ENCODE data around the gene CDH4. TPM values are rescaled to one million over a fixed set of nuclear protein-coding genes. Genes with fewer than 3 reads are reported as not detected.

The CDH4 gene
- total RNA-seq, 1 donor from 2014 or later, result not detected

- ChIA-PET POLR2A (no interaction called here), CTCF (no interaction called here)
- H3K9me3 Mint-ChIP-seq, result no peaks in the 10 kb centered on the region
- H3K27me3 Mint-ChIP-seq, result no peaks in the 10 kb centered on the region
- TF ChIP-seq CTCF (IDR thresholded peaks at IDR 0.05), result no peak
- no peak for ATAC-seq (ENCODE audit: low read depth)
- no peak for DNase-seq
- H3K4me3 Mint-ChIP-seq, result no peak overlapping the region
- no peaks in the 10 kb centered on the region for H3K4me1 Mint-ChIP-seq
- H3K27ac Mint-ChIP-seq, result no peak overlapping the region
- H3K36me3 Mint-ChIP-seq (ENCODE audit: low read depth), result no peaks in the 10 kb centered on the region
- intact Hi-C loops (cut with micrococcal nuclease), result no loop called here
Measured at GRCh38 chr20:61426352-61426751, 174.3 kb downstream of the CDH4 start.

GRCh38 chr20:61429458-61430227 lies 177.6 kb downstream of the CDH4 start:
- ChIA-PET CTCF (no interaction called here), POLR2A (no interaction called here)
- no peak for DNase-seq
- Mint-ChIP-seq H3K4me1 (no peaks in the 10 kb centered on the region), H3K9me3 (no peaks in the 10 kb centered on the region), H3K36me3 (ENCODE audit: low read depth) (no peaks in the 10 kb centered on the region), H3K4me3 (no peak overlapping the region), H3K27me3 (no peaks in the 10 kb centered on the region), H3K27ac (no peak overlapping the region)
- TF ChIP-seq CTCF (IDR thresholded peaks at IDR 0.05), result no peak
- intact Hi-C loops (cut with micrococcal nuclease), result no loop called here
- ATAC-seq (ENCODE audit: low read depth), result no peak

- no peaks in the 10 kb centered on the region for H3K27me3 Mint-ChIP-seq
- TF ChIP-seq CTCF (IDR thresholded peaks at IDR 0.05), result no peak
Measured at GRCh38 chr20:61430228-61430624, 178.2 kb downstream of the CDH4 start.

GRCh38 chr20:61433176-61433575 lies 181.1 kb downstream of the CDH4 start:
- ATAC-seq (ENCODE audit: low read depth) (no peak), DNase-seq (no peak)
- ChIA-PET POLR2A (no interaction called here), CTCF (no interaction called here)
- Mint-ChIP-seq H3K9me3 (peaks cover 2% of the 10 kb centered on the region), H3K4me3 (no peak overlapping the region), H3K27me3 (no peaks in the 10 kb centered on the region), H3K36me3 (ENCODE audit: low read depth) (no peaks in the 10 kb centered on the region), H3K4me1 (no peaks in the 10 kb centered on the region), H3K27ac (no peak overlapping the region)
- no peak for TF ChIP-seq CTCF (IDR thresholded peaks at IDR 0.05)
- intact Hi-C loops (cut with micrococcal nuclease), result no loop called here

More at GRCh38 chr20:61430228-61430624, 178.2 kb downstream of the CDH4 start:
- ChIA-PET POLR2A (no interaction called here), CTCF (no interaction called here)
- no peak overlapping the region for H3K4me3 Mint-ChIP-seq
- H3K27ac Mint-ChIP-seq, result no peak overlapping the region
- DNase-seq (no peak), ATAC-seq (ENCODE audit: low read depth) (no peak)
- no peaks in the 10 kb centered on the region for H3K9me3 Mint-ChIP-seq
- intact Hi-C loops (cut with micrococcal nuclease), result no loop called here
- H3K36me3 Mint-ChIP-seq (ENCODE audit: low read depth), result no peaks in the 10 kb centered on the region
- H3K4me1 Mint-ChIP-seq, result no peaks in the 10 kb centered on the region

GRCh38 chr20:61433816-61434215 lies 181.8 kb downstream of the CDH4 start:
- TF ChIP-seq CTCF (IDR thresholded peaks at IDR 0.05), result no peak
- no peak for DNase-seq
- ChIA-PET POLR2A (no interaction called here), CTCF (no interaction called here)
- Mint-ChIP-seq H3K9me3 (peaks cover 2% of the 10 kb centered on the region), H3K27me3 (no peaks in the 10 kb centered on the region), H3K36me3 (ENCODE audit: low read depth) (no peaks in the 10 kb centered on the region), H3K4me3 (no peak overlapping the region), H3K4me1 (no peaks in the 10 kb centered on the region), H3K27ac (no peak overlapping the region)
- no peak for ATAC-seq (ENCODE audit: low read depth)
- intact Hi-C loops (cut with micrococcal nuclease), result no loop called here

All from activated B cell treated with CpG ODN at 0.5 μM for 24 hours (primary cell).